Neural cell (in vitro differentiated cells): ENCODE data around the gene ABCC5. TPM values are rescaled to one million over a fixed set of nuclear protein-coding genes. Genes with fewer than 3 reads are reported as not detected.

ENCODE experiments used
- H2AFZ ChIP-seq: fragments of 200-600, 300-800 bp; sonication (generic), shearing (Covaris generic); 2 replicates; pipeline ENCODE4 v1.6.0; 2014; ENCODE audit warnings: low read depth, mild to moderate bottlenecking, antibody characterized with exemption, low read length, moderate library complexity
- H3F3A ChIP-seq: fragments of 200-600 bp; shearing (Covaris generic); 2 replicates; pipeline ENCODE4 v1.6.1; 2016; ENCODE audit warnings: mild to moderate bottlenecking, moderate library complexity, mixed read lengths, antibody characterized with exemption, low read length; ENCODE audit not compliant: insufficient read depth, poor library complexity, severe bottlenecking
- H3K27ac ChIP-seq: fragments of 200-600, 300-800 bp; sonication (generic), shearing (Covaris generic); 2 replicates; pipeline ENCODE4 v1.5.1; 2014; ENCODE audit warnings: mild to moderate bottlenecking, low read length, moderate library complexity
- H3K27me3 ChIP-seq: fragments of 300-800, 200-600 bp; sonication (generic), shearing (Covaris generic); 2 replicates; pipeline ENCODE4 v1.6.0; 2014; ENCODE audit warnings: mild to moderate bottlenecking, low read depth, low read length, moderate library complexity; ENCODE audit not compliant: insufficient read depth
- H3K36me3 ChIP-seq: fragments of 300-800, 200-600 bp; sonication (generic), shearing (Covaris generic); 2 replicates; pipeline ENCODE4 v1.5.1; 2014; ENCODE audit warnings: mild to moderate bottlenecking, antibody characterized with exemption, low read length, moderate library complexity; ENCODE audit not compliant: insufficient read depth
- H3K4me2 ChIP-seq: fragments of 300-800, 200-600 bp; sonication (generic), shearing (Covaris generic); 2 replicates; pipeline ENCODE4 v1.6.0; 2014; ENCODE audit warnings: mild to moderate bottlenecking, low read length
- H3K4me3 ChIP-seq: fragments of 300-800, 200-600 bp; sonication (generic), shearing (Covaris generic); 2 replicates; pipeline ENCODE4 v1.5.1; 2014; ENCODE audit warnings: mild to moderate bottlenecking, low read length, moderate library complexity
- H3K79me2 ChIP-seq: fragments of 200-600 bp; shearing (Covaris generic); replicated peaks from 2 replicates; pipeline ENCODE4 v1.6.0; 2014; ENCODE audit warnings: mild to moderate bottlenecking, low read length, moderate library complexity; ENCODE audit not compliant: insufficient read depth
- H3K9ac ChIP-seq: fragments of 300-800, 200-600 bp; sonication (generic), shearing (Covaris generic); 2 replicates; pipeline ENCODE4 v1.6.1; 2016; ENCODE audit warnings: mild to moderate bottlenecking, low read length, mixed read lengths
- H3K9me2 ChIP-seq: fragments of 200-600 bp; shearing (Covaris generic); 2 replicates; pipeline ENCODE4 v1.6.1; 2016; ENCODE audit warnings: mild to moderate bottlenecking, low read length, mixed read lengths; ENCODE audit not compliant: insufficient read depth
- H3K9me3 ChIP-seq: fragments of 200-600, 300-800 bp; sonication (generic), shearing (Covaris generic); 2 replicates; pipeline ENCODE4 v1.6.1; 2016; ENCODE audit warnings: mild to moderate bottlenecking, mixed run types, low read length, moderate library complexity, mixed read lengths
- H4K20me1 ChIP-seq: fragments of 200-600 bp; shearing (Covaris generic); 2 replicates; pipeline ENCODE4 v1.6.1; 2016; ENCODE audit warnings: mild to moderate bottlenecking, mixed run types; ENCODE audit not compliant: insufficient read depth
- CTCF ChIP-seq: fragments of 450-650 bp; IDR thresholded peaks from 2 replicates; pipeline ENCODE4 v1.5.1; 2014; ENCODE audit warnings: antibody characterized with exemption, mild to moderate bottlenecking, moderate library complexity; ENCODE audit not compliant: poor library complexity, severe bottlenecking
- EP300 ChIP-seq: fragments of 450-650 bp; conservative IDR thresholded peaks from 2 replicates; pipeline ENCODE4 v1.6.1; 2014; ENCODE audit warnings: antibody characterized with exemption, mild to moderate bottlenecking, moderate library complexity; ENCODE audit not compliant: poor library complexity, severe bottlenecking
- EZH2 ChIP-seq: fragments of 200-600, 300-800 bp; shearing (Covaris generic), sonication (generic); IDR thresholded peaks from 2 replicates; pipeline ENCODE4 v1.6.1; 2014; ENCODE audit warnings: antibody characterized with exemption, low read length, borderline replicate concordance, mild to moderate bottlenecking; ENCODE audit not compliant: insufficient read depth, poor library complexity, severe bottlenecking
- MXI1 ChIP-seq: fragments of 450-650 bp; conservative IDR thresholded peaks from 2 replicates; pipeline ENCODE4 v1.6.1; 2014; ENCODE audit warnings: antibody characterized with exemption, mild to moderate bottlenecking; ENCODE audit not compliant: poor library complexity, severe bottlenecking
- POLR2AphosphoS5 ChIP-seq: IDR thresholded peaks from 2 replicates; pipeline ENCODE4 v1.6.1; 2012
- RAD21 ChIP-seq: fragments of 450-650 bp; conservative IDR thresholded peaks from 2 replicates; pipeline ENCODE4 v1.6.1; 2014; ENCODE audit warnings: antibody characterized with exemption, mild to moderate bottlenecking, moderate library complexity
- REST ChIP-seq: IDR thresholded peaks from 2 replicates; pipeline ENCODE4 v1.6.1; 2012; ENCODE audit warnings: borderline replicate concordance
- SMC3 ChIP-seq: fragments of 450-650 bp; conservative IDR thresholded peaks from 2 replicates; pipeline ENCODE4 v1.6.1; 2014; ENCODE audit warnings: antibody characterized with exemption, mild to moderate bottlenecking, moderate library complexity; ENCODE audit not compliant: poor library complexity
- TAF1 ChIP-seq: IDR thresholded peaks from 2 replicates; pipeline ENCODE4 v1.6.1; 2012; ENCODE audit warnings: low read depth
- polyA plus RNA-seq: library from polyadenylated mRNA; depleted of rRNA; stranded (reverse); fragments of >200 nt; gene quantifications from 2 replicates; pipeline ENCODE4 v1.2.3, GENCODE V29; 2014

ABCC5 gene
- polyA plus RNA-seq, 1 donor from 2014 or later = 227 TPM

- no peaks in the 10 kb centered on the region for H4K20me1 ChIP-seq
- no peaks in the 10 kb centered on the region for H3K9me2 ChIP-seq
- no peak overlapping the region for H2AFZ ChIP-seq
- no peak for TF ChIP-seq RAD21
- TF ChIP-seq SMC3 = no peak
- no peak for TF ChIP-seq EZH2
- TF ChIP-seq POLR2AphosphoS5 = no peak
- no peak for TF ChIP-seq EP300
- TF ChIP-seq TAF1 = no peak
- TF ChIP-seq CTCF = no peak
- no peak for TF ChIP-seq MXI1
- no peak for TF ChIP-seq REST
- no peaks in the 10 kb centered on the region for H3K79me2 ChIP-seq
- no peaks in the 10 kb centered on the region for H3F3A ChIP-seq
- H3K9ac ChIP-seq = no peak overlapping the region
- no peak overlapping the region for H3K4me2 ChIP-seq
- no peaks in the 10 kb centered on the region for H3K27me3 ChIP-seq
- no peak overlapping the region for H3K27ac ChIP-seq
- H3K36me3 ChIP-seq = no peaks in the 10 kb centered on the region
- H3K9me3 ChIP-seq = no peaks in the 10 kb centered on the region
- H3K4me3 ChIP-seq = no peak overlapping the region
Measured at GRCh38 chr3:183906234-183906921, 111.3 kb downstream of the ABCC5 start.

- Histone ChIP-seq H3K27me3 (no peaks in the 10 kb centered on the region), H3K4me3 (no peak overlapping the region), H3K4me2 (no peak overlapping the region), H3K36me3 (no peaks in the 10 kb centered on the region), H2AFZ (no peak overlapping the region), H4K20me1 (no peaks in the 10 kb centered on the region), H3K9me3 (no peaks in the 10 kb centered on the region), H3K9me2 (no peaks in the 10 kb centered on the region), H3K79me2 (no peaks in the 10 kb centered on the region), H3K27ac (no peak overlapping the region), H3F3A (no peaks in the 10 kb centered on the region), H3K9ac (no peak overlapping the region)
- TF ChIP-seq TAF1 (no peak), REST (no peak), POLR2AphosphoS5 (no peak), EZH2 (no peak), SMC3 (no peak), RAD21 (no peak), EP300 (no peak), CTCF (no peak), MXI1 (no peak)
Measured at GRCh38 chr3:183904833-183905780, 112.6 kb downstream of the ABCC5 start.
